ENCODE data around the gene MRPS26.
"Not testable (repeated sequence)": the region's sequence is repeated elsewhere in the genome, so short reads cannot be mapped to it uniquely, and the experiment has no call there.

MRPS26 gene

DNA sequence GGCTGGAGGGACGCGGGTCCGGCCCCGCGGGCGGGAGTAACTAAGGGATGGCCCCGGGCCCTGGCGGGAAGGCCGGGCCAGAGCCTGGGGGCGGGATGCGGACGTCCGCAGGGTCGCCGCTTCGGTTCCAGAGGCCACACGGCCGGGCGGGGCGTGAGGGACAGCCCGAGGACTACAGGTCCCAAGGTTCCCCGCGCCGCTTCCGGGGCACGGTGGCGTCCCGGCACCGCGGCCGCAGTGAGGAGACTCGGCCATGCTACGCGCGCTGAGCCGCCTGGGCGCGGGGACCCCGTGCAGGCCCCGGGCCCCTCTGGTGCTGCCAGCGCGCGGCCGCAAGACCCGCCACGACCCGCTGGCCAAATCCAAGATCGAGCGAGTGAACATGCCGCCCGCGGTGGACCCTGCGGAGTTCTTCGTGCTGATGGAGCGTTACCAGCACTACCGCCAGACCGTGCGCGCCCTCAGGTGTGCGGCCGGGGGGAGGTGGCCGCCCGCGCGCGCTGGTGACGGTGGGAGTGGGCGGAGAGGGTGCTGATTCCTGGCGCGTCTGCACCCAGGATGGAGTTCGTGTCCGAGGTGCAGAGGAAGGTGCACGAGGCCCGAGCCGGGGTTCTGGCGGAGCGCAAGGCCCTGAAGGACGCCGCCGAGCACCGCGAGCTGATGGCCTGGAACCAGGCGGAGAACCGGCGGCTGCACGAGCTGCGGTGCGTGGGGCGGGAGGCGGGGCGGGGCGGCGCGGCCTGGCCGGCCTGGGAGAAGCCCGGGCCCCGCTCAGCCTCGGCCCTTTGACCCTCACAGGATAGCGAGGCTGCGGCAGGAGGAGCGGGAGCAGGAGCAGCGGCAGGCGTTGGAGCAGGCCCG lies at the start of gene MRPS26:
Gene MRPS26, plus strand, starts transcription at position 237 of the 861 bp plus-strand sequence. Its CDS starts 17 bp downstream, at position 254.
- DNase-seq (ENCODE audit: low spot score): peak; percentile 86

DNA sequence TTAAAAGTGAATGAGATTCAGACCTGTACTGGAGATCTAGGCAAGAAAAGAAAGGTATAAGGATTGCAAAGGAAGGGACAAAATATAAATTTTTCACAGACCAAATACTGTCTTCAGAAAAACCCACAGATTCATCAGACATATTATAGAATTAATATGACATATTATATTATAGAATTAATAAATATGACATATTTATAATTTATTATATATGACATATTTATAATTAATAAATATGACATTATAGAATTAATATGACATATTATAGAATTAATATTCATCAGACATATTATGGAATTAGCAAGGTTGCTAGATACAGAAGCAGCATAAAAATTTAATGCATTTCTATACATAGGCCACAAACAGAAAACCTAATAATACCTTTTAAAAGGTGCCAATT lies 47.1 kb upstream of the MRPS26 start:
- no peak for DNase-seq (ENCODE audit: low spot score)

DNA sequence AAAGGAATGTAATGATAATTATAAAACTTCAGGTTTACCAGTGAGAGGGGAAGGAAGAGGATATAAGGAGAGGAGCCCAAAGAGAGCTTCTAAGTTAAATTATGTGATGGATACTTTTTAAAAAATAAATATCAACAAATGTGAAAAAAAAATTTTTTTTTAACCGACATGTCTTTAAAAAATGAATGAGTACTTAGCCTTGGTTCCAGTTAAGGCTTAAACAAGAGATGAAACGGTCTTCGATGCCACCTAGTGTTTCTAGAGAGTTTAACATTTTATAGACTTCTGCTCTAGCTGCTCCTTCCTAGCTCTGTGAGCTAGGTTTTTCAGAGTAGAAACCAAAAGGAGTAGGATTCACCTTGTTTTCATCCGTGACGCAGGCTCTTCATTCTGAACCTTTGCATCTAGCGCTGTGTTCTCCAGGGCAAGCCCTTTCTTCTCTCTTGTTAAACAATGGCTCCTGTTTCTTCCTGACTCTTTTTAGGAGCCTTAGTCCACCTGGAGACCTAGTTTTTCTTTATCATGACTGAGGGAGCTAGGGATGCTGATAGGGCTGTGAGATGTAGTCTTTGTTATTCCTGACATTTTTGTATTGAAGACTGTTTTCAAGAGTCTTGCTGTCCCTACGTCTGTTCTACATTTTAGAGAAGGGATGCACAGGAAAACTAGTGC lies 44.9 kb upstream of the MRPS26 start:
- peak; percentile 83 for DNase-seq (ENCODE audit: low spot score)

DNA sequence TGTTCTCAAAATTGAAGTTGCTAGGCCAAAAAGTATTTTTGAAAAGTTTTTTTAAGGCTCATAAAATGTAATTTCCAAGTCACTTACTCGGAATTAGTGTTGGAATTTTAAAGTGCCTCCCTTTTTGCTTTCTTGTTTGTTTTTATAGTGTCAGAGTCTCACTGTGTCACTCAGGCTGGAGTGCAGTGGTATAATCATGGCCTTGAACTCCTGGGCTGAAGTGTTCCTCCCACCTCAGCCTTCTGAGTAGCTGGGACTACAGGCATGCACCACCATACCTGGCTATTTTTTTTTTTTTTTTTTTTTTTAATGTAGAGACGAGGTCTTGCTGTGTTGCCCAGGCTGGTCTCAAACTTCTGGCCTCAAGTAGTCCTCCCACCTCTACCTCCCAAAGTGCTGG lies 42.4 kb upstream of the MRPS26 start:
- no peak for DNase-seq (ENCODE audit: low spot score)

DNA sequence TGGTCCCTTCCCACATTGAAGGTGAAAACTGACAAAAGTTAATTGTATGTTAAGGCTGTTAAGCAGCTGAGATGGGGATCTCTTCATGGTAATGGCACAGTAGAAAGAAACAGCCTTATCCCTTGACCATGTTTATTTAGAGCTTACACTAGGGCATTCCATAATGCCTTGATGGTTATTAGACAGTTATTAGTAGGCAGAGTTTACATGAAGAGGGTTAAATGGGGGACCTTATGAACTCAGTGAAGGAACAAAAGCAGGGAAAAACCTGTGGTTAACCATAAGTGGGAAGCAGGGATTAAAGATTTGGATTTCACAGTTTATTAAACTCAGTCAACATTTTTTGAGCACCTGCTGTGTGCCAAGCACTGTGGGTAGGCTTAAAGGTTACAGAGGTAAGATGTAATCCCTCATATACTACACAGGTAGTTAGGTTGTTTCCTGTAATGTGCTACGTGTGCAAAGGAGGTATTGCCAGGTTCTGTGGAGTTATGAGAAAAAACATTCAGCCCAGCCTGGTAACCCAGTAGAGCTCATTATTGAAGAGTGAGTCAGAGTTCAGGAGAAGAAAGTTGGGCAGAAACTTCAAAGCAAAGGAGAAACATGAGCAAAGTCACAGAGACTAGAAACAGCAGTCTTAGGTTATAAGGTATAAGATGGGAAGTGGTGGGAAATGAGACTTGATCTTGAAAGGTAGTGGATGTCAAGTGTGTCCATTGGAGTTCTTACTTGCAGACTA lies 34.7 kb upstream of the MRPS26 start:
- DNase-seq (ENCODE audit: low spot score): no peak

DNA sequence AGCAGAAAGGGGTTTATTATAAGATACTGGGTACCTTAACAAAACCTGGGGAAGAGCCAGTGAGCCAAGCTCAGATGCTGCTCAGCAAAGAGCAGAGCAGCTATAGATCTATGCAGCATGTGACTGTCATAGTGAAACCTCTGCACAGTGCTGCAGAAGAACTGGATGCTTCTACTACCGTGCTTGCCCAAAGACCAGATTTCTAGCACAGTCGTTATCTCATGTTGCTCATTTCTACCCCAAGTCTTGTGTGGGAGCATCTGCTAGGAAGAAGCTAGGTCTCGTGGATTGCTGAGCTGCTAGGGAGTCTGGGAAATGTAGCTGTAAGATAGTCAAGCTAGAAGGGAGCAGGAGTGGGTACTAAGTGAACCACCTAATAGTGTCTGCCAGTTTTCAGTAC lies 34.1 kb upstream of the MRPS26 start:
- DNase-seq (ENCODE audit: low spot score): no peak

DNA sequence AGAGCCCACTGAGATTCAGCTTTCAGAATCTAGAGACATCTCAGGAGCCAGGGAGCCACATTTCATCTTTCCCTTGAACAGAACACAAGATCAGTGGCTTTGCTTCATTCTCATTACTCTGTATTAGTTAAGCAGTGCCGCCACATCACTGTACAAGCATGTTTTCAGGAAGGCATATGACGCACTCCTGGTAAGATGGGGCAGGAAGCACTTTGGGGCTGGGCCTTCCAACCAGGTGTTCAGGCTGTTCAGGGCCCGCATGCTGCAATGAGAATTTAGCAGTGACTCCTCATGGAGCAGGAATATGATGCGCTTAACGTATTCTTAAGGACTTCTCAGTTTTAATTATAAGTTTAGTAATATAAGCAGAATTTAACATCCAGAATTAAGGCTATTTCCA lies 32.1 kb upstream of the MRPS26 start:
- DNase-seq (ENCODE audit: low spot score): no peak

DNA sequence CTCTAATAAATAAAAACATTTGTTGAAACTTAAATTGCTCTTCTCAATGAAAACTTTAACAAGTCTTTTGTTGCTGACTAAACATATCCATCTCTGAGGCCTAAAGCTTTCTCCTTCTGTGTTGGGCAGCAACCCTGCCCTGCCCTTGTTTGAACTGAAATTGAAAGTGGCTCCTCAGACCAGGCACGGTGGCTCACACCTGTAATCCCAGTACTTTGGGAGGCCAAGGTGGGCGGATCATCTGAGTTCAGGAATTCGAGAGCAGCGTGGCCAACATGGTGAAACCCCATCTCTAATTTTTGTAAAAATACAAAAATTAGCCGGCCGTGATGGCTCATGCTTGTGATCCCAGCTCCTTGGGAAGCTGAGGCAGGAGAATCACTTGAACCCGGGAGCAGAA lies 31.7 kb upstream of the MRPS26 start:
- no peak for DNase-seq (ENCODE audit: low spot score)

DNA sequence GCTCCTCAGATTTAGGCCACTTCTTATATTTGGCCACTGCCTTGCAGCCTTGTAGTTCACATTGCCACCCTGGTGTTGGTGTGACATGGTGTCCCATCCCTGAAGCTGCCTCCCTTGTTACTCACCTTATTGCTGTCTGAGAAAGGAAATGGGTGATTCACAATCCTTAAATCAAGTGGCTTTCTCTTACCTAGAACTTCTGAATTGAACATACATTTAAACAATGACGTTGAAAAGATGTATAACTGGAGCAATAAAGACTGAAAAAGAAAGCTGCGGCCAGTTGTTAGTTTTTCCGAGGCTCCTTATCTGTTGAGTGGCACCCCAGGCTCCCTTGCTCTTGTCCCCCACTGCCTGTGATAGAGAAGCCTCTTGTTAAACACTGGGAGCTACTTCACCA lies 31.2 kb upstream of the MRPS26 start:
- no peak for DNase-seq (ENCODE audit: low spot score)

DNA sequence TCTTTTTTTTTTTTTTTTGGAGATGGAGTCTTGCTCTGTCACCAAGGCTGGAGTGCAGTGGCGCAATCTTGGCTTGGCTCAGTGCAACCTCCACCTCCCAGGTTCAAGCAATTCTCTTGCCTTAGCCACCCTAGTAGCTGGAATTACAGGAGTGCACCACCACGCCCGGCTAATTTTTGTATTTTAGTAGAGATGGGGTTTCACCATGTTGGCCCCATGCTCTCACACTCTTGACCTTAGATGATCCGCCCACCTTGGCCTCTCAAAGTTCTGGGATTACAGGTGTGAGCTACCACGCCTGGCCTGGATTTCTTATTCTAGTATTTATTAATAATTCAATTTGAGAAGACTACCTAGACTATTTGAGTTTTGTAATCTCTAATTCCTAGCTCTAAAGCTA lies 30.6 kb upstream of the MRPS26 start:
- not testable (repeated sequence) for DNase-seq (ENCODE audit: low spot score)

DNA sequence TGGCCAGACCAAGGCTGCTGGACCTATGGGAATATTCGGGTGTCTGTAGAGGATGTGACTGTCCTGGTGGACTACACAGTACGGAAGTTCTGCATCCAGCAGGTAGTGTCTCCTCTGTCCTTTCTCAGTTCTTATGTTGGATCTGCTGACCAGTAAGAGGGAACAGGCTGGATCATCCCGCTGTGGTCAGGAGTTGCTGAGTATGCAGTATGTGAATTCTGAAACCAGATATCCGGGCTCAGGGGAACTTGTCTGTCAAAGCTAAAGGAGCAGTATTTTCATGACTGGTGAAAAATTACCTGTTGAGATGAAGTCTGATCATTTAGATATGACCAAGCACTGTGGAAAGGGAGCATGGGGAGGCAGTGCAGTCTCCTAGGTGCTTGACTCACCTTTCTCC lies 24.5 kb upstream of the MRPS26 start:
- no peak for DNase-seq (ENCODE audit: low spot score)

DNA sequence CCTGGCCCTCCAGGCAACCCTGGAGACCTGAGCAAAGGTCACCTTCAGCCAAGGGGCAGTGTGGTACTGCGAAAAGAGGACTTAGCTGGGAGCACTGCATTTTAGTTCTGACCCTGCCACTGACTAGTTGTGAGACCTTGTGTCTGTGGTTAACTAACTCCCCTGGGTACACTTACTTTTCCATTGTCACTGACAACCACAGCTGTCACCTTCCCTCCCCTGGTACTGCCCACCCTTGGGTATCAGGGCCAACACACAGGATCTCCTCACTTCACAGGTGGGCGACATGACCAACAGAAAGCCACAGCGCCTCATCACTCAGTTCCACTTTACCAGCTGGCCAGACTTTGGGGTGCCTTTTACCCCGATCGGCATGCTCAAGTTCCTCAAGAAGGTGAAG lies 24.1 kb upstream of the MRPS26 start:
- no peak for DNase-seq (ENCODE audit: low spot score)

DNA sequence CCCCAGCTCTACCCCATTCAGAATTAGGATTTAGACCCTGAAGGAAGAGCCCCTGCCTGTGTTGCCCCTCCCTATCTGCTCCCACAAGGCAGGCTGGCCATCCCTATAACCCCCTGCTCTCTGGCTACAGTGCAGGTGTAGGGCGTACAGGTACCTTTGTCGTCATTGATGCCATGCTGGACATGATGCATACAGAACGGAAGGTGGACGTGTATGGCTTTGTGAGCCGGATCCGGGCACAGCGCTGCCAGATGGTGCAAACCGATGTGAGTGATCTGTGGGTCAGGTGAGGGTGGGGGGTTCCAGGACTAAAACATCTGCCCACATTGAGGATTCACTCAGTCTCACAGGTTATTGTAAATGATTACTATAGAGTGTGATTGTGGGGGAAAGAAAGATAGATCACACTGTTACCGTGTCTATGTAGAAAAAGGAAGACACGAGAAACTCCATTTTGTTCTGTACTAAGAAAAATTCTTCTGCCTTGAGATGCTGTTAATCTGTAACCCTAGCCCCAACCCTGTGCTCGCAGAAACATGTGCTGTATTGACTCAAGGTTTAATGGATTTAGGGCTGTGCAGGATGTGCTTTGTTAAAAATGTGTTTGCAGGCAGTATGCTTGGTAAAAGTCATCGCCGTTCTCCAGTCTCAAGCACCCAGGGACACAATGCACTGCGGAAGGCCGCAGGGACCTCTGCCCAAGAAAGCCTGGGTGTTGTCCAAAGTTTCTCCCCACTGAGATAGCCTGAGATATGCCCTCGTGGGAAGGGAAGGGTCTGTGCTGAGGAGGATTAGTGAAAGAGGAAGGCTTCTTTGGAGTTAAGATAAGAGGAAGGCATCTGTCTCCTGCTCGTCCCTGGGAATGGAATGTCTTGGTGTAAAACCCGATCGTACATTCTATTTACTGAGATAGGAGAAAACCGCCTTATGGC lies 23.0 kb upstream of the MRPS26 start:
- not testable (repeated sequence) for DNase-seq (ENCODE audit: low spot score)

DNA sequence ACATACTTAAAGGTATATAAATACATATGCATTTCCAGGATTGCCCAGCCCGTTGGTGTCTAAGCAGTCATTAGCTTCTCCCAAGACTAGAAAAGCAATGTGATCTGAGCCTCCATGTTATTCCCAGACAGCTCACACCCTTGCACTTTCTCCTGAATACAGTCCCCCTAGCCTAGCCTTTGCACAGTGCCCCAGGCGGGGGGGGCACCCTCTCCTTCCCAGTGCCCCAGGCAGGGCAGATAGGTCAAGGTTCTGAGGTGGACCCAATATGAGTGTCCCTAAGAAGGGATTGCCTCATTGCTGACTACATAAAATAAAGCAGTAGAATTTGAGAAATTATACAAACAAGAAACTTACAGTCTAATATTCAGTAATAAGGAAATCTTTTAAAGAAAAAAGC lies 17.9 kb upstream of the MRPS26 start:
- no peak for DNase-seq (ENCODE audit: low spot score)

DNA sequence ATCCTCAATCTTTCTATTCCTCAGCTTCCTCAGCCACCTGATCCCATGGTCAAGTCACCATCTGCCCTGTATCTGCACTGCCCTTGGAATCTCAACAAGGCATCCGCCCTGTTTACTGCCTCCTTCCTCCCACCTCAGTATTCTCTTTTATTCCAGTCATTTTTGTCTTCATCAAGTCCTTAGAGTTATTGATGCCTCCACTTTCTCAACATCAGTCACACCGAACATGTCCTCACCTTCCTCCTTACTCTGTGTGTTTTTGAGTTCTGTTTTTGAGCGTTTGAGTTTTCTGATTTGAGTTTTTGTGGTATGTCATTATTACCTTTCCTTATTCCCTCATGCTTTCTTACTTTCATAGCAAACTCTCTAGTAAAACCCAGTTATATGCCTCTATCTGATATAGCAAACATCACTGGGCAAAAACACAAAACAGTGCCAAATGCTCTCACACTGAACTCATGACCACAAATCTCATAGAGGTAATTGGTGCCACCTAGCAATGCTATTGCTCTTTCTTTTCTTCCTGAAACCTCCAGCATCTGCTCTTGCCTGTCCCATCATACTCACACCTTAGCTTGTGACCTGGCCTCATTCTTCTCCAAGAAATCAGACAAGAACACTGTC lies 14.2 kb upstream of the MRPS26 start:
- no peak for DNase-seq (ENCODE audit: low spot score)

DNA sequence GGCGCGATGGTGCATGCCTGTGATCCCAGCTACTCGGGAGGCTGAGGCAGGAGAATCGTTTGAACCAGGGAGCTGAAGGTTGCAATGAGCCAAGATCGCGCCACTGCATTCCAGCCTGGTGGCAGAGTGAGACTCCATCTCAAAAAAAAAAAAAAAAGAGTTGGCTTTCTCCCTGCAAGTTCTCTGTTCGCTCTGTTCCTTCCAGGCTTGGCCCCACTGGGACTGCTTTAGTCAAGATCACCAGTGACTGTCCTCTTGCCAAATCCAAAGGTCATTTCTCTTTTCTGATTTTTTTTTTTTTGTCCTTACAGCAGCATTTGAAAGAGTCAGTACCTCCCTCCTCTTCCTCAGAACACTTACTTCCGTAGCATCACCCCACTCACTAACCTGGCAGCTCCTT lies 13.2 kb upstream of the MRPS26 start:
- no peak for DNase-seq (ENCODE audit: low spot score)

DNA sequence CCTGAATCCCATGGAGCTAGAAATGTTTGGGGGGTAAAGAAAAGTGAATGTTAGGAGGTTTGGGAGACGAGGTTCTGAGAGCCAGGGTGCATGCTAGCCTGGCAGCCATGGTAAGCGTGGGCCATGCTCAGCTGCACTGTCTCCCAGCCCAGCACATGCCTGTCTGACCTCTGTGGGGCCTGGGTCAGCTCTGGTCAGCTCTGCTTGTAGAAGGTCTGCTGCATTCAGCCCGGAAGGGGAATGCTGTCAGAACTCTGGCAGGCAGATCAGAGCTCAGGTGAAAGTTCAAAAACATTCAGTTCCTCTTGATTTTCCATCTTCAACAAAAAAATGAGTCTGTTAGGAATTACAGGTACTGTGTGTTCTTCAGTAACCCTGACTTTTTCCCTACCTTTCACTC lies 8.2 kb upstream of the MRPS26 start:
- no peak for DNase-seq (ENCODE audit: low spot score)

DNA sequence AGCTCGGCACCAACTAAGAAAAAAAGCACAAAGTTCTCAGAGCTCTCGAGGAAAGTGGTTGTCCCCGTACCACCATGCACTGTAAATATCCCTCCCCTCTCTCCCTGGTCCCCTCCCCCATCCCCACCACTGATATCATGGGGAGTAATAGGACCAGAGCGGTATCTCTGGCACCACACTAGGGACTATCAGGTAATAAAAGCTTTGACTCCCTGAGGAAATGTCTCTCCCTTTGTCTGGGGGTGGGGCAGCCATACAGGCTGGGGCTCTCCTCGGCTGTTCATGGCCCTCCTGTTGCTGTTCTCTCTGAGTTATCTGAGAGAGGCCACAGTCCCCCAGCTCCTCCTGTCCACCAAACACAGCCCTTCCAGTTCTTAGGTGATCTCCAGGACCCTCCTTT lies 7.4 kb upstream of the MRPS26 start:
- no peak for DNase-seq (ENCODE audit: low spot score)

DNA sequence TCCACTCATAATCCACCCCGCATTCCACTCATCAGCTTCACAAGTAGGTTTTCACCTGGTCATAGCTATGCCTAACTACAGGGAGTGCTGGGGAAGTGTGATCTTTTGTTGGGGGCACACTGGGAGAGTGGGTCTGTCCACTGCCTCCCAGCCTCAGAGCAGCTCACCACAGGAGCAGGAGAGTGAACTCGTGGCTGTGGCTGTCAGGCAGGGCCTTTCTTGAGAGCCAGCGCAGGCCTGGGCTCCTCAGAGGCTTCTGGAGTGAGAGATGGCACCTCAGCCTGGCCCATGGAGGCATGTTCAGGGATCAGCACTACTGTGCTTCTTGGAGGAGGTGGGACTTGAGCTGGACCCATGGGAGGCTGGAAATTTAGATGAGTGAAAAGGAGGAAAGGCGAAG lies 6.4 kb upstream of the MRPS26 start:
- no peak for DNase-seq (ENCODE audit: low spot score)

DNA sequence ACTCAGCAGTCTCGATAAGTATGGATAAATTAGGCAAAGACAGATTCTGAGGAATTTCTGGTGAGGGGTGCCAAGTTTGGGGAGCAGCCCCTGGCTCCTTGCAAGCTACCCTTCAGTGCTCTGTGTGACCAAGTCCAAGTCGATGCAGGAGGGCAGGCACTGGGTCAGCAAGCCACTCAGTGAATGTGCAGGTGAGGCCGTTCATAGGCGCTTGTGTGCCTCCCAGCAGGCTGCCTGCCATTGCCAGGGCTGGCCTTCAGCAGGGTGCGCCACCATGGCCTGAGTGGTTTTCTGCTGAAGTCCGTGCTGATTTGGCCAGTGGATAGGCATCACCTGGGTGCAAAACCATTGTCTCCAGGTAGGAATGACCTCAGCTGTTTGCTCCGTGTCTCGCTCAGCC lies 5.8 kb upstream of the MRPS26 start:
- no peak for DNase-seq (ENCODE audit: low spot score)

DNA sequence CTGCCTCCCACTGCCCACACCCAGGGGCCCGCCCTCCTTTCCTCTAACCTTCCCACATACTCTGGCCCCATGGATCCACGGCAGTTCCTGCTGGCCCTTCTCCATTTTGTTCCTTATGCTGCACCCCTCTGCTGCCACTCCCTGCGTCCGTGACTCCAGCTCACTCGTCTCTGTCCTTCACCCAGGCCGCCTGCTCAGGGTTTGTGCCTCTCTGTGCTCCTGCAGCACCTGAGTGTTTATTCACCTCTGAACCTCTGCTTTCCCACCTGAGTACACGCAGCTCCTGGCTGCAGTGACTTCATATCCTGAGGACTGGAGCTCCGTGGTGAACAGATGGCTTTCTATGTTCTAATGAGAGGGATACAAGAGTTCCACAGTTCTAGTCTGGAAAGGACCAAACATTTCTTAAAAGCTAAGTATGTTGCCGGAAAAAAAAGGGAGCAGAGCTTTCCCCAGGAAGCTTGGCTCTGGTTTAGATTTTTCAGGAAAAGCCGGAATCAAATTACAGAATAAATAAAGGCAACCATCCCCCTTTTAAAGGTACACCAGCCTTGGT lies 3.9 kb upstream of the MRPS26 start:
- DNase-seq (ENCODE audit: low spot score): no peak

Measured in NAMALWA (cell line).